GM20000 (cell line): ENCODE data around the gene ZWILCH.

Experiments
- DNase-seq: peaks from one replicate; pipeline ENCODE4 v3.0.0; 2012; ENCODE audit warnings: low spot score
- CTCF ChIP-seq: IDR thresholded peaks from 2 replicates; pipeline ENCODE4 v1.5.1; 2012; ENCODE audit warnings: mild to moderate bottlenecking, control low read depth; ENCODE audit errors: extremely low read depth, missing control alignments

Gene ZWILCH

DNA sequence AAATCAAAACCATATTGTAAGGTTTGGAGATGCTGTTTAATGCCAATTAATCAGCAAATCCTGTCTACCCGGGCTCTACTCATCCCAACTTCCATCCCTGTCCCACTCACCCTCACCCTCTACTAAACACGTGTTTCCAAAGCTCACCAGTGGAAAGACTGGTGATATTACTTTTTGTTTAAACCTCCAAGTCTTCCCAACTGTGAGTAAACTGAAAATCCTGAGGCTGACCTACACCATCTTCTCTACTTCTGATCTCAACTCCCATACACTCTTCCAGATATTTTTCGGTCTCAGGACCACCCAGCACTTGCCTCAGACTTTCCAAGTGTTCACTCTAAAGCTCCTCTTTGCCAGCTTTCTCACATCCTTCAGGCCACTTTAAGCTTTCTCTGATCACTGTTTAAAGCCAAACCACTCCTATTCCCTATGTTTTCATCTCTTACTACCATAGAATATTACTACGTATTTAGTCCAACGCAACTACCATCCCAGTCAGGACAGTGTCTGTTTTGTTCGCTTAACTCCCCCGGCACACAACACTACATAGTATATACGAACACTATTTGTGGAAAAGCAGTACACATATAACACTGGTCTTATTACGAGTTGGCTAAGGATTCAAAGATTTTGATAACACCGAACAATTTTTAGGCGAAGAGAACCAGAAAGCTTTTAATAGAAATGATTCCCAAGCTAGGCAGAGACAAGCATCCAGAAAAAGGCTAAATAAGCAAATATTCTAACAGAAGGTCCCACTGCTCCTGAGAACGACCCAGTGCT, 1.2 kb upstream of the ZWILCH start:
- no peak for TF ChIP-seq CTCF
- no peak for DNase-seq

DNA sequence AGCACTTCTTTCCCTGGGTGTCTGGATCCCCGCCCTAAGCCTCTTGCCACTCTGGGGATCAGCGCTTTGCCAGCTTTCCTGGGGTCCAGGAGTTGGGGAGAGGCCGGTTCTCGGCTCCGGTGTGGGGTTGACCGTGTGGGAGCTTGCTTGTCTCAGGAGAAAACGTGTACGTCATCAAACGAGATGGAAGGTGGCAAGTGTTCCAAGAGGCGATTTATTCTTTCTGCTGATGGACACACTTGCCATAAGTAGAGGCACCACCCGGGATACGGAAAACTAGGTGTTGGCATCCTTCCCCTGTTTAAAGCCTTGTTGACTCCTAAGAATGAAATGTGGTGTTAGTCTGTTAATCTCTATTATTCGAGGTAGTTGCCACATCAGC, 295 bp downstream of the ZWILCH start:
- no peak for DNase-seq
- no peak for TF ChIP-seq CTCF

DNA sequence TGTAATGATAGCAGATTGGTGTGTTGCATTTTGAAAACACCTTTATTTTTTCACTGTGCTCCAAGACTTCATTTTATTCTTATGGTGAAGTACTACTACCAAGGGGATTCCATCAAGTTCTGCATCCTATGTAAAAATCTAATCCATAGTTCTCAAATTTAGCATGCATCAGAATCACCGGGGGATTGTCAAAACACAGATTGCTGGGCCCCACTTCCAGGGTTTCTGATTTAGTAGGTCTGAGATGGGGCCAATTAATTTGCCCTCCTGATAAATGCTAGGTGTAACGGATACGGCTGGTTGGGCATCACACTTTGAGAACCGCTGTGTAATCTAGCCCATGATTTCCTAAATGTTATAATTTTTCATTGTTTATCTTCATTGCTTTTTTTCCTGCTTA, 692 bp downstream of the ZWILCH start:
- TF ChIP-seq CTCF = no peak
- no peak for DNase-seq

GRCh38 chr15:66508293-66508883, 3.3 kb downstream of the ZWILCH start:
- DNase-seq = no peak
- TF ChIP-seq CTCF = no peak

- no peak for DNase-seq
- no peak for TF ChIP-seq CTCF
These were observed 9.5 kb downstream of the ZWILCH start for GRCh38 chr15:66514586-66514985.

GRCh38 chr15:66515901-66516322, 10.8 kb downstream of the ZWILCH start:
- DNase-seq = no peak
- TF ChIP-seq CTCF = no peak

GRCh38 chr15:66523926-66524325, 18.8 kb downstream of the ZWILCH start:
- no peak for TF ChIP-seq CTCF
- no peak for DNase-seq
